ENCODE results near the gene PHC2.

The PHC2 gene

GRCh38 chr1:33380811-33381210 lies 50.1 kb downstream of the PHC2 start:
- H3K27ac ChIP-seq (ENCODE audit: low read depth, low read length, poor library complexity, severe bottlenecking): no peak overlapping the region
- no peak overlapping the region for H3K9ac ChIP-seq (ENCODE audit: low read length)
- H3K4me2 ChIP-seq (ENCODE audit: low read length): no peak overlapping the region
- H3K27me3 ChIP-seq (ENCODE audit: insufficient read depth, low read length): 0 out of 2 replicates have a peak, but pooled peaks cover 4% of the 10 kb centered on the region
- H3F3A ChIP-seq (ENCODE audit: insufficient read depth, low read length): no peaks in the 10 kb centered on the region
- TF ChIP-seq EZH2 (IDR thresholded peaks at IDR 0.05; ENCODE audit: borderline replicate concordance, low read length): no peak
- TF ChIP-seq, protein P1, sequence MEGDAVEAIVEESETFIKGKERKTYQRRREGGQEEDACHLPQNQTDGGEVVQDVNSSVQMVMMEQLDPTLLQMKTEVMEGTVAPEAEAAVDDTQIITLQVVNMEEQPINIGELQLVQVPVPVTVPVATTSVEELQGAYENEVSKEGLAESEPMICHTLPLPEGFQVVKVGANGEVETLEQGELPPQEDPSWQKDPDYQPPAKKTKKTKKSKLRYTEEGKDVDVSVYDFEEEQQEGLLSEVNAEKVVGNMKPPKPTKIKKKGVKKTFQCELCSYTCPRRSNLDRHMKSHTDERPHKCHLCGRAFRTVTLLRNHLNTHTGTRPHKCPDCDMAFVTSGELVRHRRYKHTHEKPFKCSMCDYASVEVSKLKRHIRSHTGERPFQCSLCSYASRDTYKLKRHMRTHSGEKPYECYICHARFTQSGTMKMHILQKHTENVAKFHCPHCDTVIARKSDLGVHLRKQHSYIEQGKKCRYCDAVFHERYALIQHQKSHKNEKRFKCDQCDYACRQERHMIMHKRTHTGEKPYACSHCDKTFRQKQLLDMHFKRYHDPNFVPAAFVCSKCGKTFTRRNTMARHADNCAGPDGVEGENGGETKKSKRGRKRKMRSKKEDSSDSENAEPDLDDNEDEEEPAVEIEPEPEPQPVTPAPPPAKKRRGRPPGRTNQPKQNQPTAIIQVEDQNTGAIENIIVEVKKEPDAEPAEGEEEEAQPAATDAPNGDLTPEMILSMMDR (IDR thresholded peaks at IDR 0.05; ENCODE audit: low read length): no peak
- H3K4me3 ChIP-seq (ENCODE audit: low read depth, low read length, poor library complexity, severe bottlenecking): no peak overlapping the region
- H3K36me3 ChIP-seq (ENCODE audit: insufficient read depth, low read length): no peaks in the 10 kb centered on the region
- no peak overlapping the region for H2AFZ ChIP-seq (ENCODE audit: low read length)
- no peaks in the 10 kb centered on the region for H3K79me2 ChIP-seq (ENCODE audit: insufficient read depth, low read length)
- no peaks in the 10 kb centered on the region for H3K9me3 ChIP-seq (ENCODE audit: low read length)
- H3K9me2 ChIP-seq (ENCODE audit: low read depth, low read length): no peaks in the 10 kb centered on the region
- no peaks in the 10 kb centered on the region for H4K20me1 ChIP-seq (ENCODE audit: insufficient read depth, low read length)
- no peaks in the 10 kb centered on the region for H3K4me1 ChIP-seq (ENCODE audit: insufficient read depth, low read length, severe bottlenecking)

DNA sequence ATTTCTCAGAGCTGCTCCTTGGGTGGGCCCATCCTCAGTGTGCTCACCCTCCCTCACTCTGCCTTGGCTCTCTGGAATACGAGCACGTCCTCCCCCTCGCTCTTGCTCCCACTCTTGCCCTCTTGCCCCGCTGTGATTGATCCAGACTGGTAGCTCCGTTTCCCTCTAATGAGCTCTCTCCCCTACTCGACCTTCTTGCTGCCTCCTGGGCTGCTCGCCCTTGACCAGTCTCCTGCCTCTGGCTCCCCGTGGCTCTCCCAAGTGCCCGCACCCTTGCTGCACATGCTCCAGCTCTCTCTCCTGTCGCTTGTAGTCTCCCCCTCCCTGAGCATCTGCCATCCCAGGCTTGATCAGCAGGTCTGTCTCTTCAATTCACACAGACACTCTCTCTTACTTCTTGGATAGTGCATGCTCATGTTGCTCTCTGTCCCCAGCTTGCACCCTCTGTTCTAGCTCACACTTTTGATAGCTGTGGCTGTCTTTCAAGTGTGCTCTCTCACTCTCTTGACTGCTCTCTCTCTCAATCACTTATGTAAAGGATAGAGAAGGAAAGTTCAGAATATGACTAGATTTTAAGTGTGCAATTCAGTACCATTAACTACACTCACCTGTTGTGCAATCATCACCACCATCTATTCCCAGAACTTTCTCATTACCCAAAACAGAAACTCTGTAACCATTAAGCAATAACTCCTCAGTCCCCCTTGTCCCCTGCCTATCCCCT lies 51.1 kb downstream of the PHC2 start:
- H2AFZ ChIP-seq (ENCODE audit: low read length): no peak overlapping the region
- no peaks in the 10 kb centered on the region for H3K79me2 ChIP-seq (ENCODE audit: insufficient read depth, low read length)
- H3K36me3 ChIP-seq (ENCODE audit: insufficient read depth, low read length): no peaks in the 10 kb centered on the region
- no peaks in the 10 kb centered on the region for H3K9me3 ChIP-seq (ENCODE audit: low read length)
- no peak overlapping the region for H3K9ac ChIP-seq (ENCODE audit: low read length)
- H3K27ac ChIP-seq (ENCODE audit: low read depth, low read length, poor library complexity, severe bottlenecking): no peak overlapping the region
- H3K27me3 ChIP-seq (ENCODE audit: insufficient read depth, low read length): 0 out of 2 replicates have a peak, but pooled peaks cover 4% of the 10 kb centered on the region
- no peaks in the 10 kb centered on the region for H3F3A ChIP-seq (ENCODE audit: insufficient read depth, low read length)
- no peak overlapping the region for H3K4me2 ChIP-seq (ENCODE audit: low read length)
- TF ChIP-seq EZH2 (IDR thresholded peaks at IDR 0.05; ENCODE audit: borderline replicate concordance, low read length): no peak
- no peaks in the 10 kb centered on the region for H4K20me1 ChIP-seq (ENCODE audit: insufficient read depth, low read length)
- no peaks in the 10 kb centered on the region for H3K9me2 ChIP-seq (ENCODE audit: low read depth, low read length)
- H3K4me3 ChIP-seq (ENCODE audit: low read depth, low read length, poor library complexity, severe bottlenecking): no peak overlapping the region
- H3K4me1 ChIP-seq (ENCODE audit: insufficient read depth, low read length, severe bottlenecking): no peaks in the 10 kb centered on the region

- Histone ChIP-seq H3K9me3 (ENCODE audit: low read length) (no peaks in the 10 kb centered on the region), H3K36me3 (ENCODE audit: insufficient read depth, low read length) (no peaks in the 10 kb centered on the region), H3K79me2 (ENCODE audit: insufficient read depth, low read length) (no peaks in the 10 kb centered on the region), H3K9ac (ENCODE audit: low read length) (no peak overlapping the region), H4K20me1 (ENCODE audit: insufficient read depth, low read length) (no peaks in the 10 kb centered on the region), H3K27ac (ENCODE audit: low read depth, low read length, poor library complexity, severe bottlenecking) (no peak overlapping the region), H3K27me3 (ENCODE audit: insufficient read depth, low read length) (0 out of 2 replicates have a peak, but pooled peaks cover 4% of the 10 kb centered on the region), H2AFZ (ENCODE audit: low read length) (no peak overlapping the region), H3K4me2 (ENCODE audit: low read length) (no peak overlapping the region), H3F3A (ENCODE audit: insufficient read depth, low read length) (no peaks in the 10 kb centered on the region), H3K9me2 (ENCODE audit: low read depth, low read length) (no peaks in the 10 kb centered on the region), H3K4me3 (ENCODE audit: low read depth, low read length, poor library complexity, severe bottlenecking) (no peak overlapping the region), H3K4me1 (ENCODE audit: insufficient read depth, low read length, severe bottlenecking) (no peaks in the 10 kb centered on the region)
- TF ChIP-seq, protein P1 (IDR thresholded peaks at IDR 0.05; ENCODE audit: low read length): no peak
- no peak for TF ChIP-seq EZH2 (IDR thresholded peaks at IDR 0.05; ENCODE audit: borderline replicate concordance, low read length)
These were observed 51.9 kb downstream of the PHC2 start for GRCh38 chr1:33378976-33379375.

- Histone ChIP-seq H3K4me1 (ENCODE audit: insufficient read depth, low read length, severe bottlenecking) (no peaks in the 10 kb centered on the region), H4K20me1 (ENCODE audit: insufficient read depth, low read length) (no peaks in the 10 kb centered on the region), H3K79me2 (ENCODE audit: insufficient read depth, low read length) (no peaks in the 10 kb centered on the region), H3K4me3 (ENCODE audit: low read depth, low read length, poor library complexity, severe bottlenecking) (no peak overlapping the region), H3F3A (ENCODE audit: insufficient read depth, low read length) (no peaks in the 10 kb centered on the region), H3K4me2 (ENCODE audit: low read length) (no peak overlapping the region), H2AFZ (ENCODE audit: low read length) (no peak overlapping the region), H3K9me2 (ENCODE audit: low read depth, low read length) (no peaks in the 10 kb centered on the region), H3K9me3 (ENCODE audit: low read length) (no peaks in the 10 kb centered on the region), H3K27ac (ENCODE audit: low read depth, low read length, poor library complexity, severe bottlenecking) (no peak overlapping the region), H3K9ac (ENCODE audit: low read length) (no peak overlapping the region), H3K27me3 (ENCODE audit: insufficient read depth, low read length) (0 out of 2 replicates have a peak, but pooled peaks cover 4% of the 10 kb centered on the region), H3K36me3 (ENCODE audit: insufficient read depth, low read length) (no peaks in the 10 kb centered on the region)
- no peak for TF ChIP-seq EZH2 (IDR thresholded peaks at IDR 0.05; ENCODE audit: borderline replicate concordance, low read length)
- TF ChIP-seq, protein P1 (IDR thresholded peaks at IDR 0.05; ENCODE audit: low read length): no peak
These were observed 52.4 kb downstream of the PHC2 start for GRCh38 chr1:33378524-33378923.
